RWPE2 (cell line): ENCODE data around the gene MAPK9.
"Not testable (repeated sequence)": the region's sequence is repeated elsewhere in the genome, so short reads cannot be mapped to it uniquely, and the experiment has no call there.

Experiments
- ATAC-seq: fragments of 200-7000 bp; cut with Tn5 transposase; 3 replicates; pipeline ENCODE4 v1.9.1; 2021; ENCODE audit warnings: low read depth
- DNase-seq: peaks from one replicate; pipeline ENCODE4 v3.0.0-alpha.2; 2020; ENCODE audit warnings: low spot score
- H3K27ac ChIP-seq: fragments of 450-650 bp; 2 replicates; pipeline ENCODE4 v1.5.1; 2017; ENCODE audit warnings: mild to moderate bottlenecking; ENCODE audit not compliant: poor library complexity, severe bottlenecking
- H3K27me3 ChIP-seq: fragments of 250-450 bp; sonication (Bioruptor Pico); 2 replicates; pipeline ENCODE4 v1.5.1; 2021; ENCODE audit warnings: mild to moderate bottlenecking, moderate library complexity; ENCODE audit not compliant: insufficient read depth, poor library complexity, severe bottlenecking
- H3K36me3 ChIP-seq: fragments of 250-450 bp; sonication (Bioruptor Pico); 2 replicates; pipeline ENCODE4 v1.5.1; 2020; ENCODE audit warnings: low read depth, mild to moderate bottlenecking, moderate library complexity
- H3K4me1 ChIP-seq: fragments of 250-450 bp; sonication (Bioruptor Pico); 2 replicates; pipeline ENCODE4 v1.5.1; 2021; ENCODE audit warnings: mild to moderate bottlenecking, moderate library complexity; ENCODE audit not compliant: insufficient read depth, poor library complexity, severe bottlenecking
- H3K4me3 ChIP-seq: fragments of 250-450 bp; sonication (Bioruptor Pico); 2 replicates; pipeline ENCODE4 v1.5.1; 2021; ENCODE audit warnings: mild to moderate bottlenecking, moderate library complexity; ENCODE audit not compliant: severe bottlenecking
- H3K9me3 ChIP-seq: fragments of 250-450 bp; sonication (Bioruptor Pico); 2 replicates; pipeline ENCODE4 v1.5.1; 2021; ENCODE audit warnings: mild to moderate bottlenecking, moderate library complexity; ENCODE audit not compliant: severe bottlenecking
- TF ChIP-seq, protein P1 (sequence below): fragments of 450-650 bp; IDR thresholded peaks from one replicate; pipeline ENCODE4 v1.5.1; 2017; ENCODE audit warnings: mild to moderate bottlenecking, moderate library complexity; ENCODE audit not compliant: poor library complexity, severe bottlenecking

Gene MAPK9

DNA sequence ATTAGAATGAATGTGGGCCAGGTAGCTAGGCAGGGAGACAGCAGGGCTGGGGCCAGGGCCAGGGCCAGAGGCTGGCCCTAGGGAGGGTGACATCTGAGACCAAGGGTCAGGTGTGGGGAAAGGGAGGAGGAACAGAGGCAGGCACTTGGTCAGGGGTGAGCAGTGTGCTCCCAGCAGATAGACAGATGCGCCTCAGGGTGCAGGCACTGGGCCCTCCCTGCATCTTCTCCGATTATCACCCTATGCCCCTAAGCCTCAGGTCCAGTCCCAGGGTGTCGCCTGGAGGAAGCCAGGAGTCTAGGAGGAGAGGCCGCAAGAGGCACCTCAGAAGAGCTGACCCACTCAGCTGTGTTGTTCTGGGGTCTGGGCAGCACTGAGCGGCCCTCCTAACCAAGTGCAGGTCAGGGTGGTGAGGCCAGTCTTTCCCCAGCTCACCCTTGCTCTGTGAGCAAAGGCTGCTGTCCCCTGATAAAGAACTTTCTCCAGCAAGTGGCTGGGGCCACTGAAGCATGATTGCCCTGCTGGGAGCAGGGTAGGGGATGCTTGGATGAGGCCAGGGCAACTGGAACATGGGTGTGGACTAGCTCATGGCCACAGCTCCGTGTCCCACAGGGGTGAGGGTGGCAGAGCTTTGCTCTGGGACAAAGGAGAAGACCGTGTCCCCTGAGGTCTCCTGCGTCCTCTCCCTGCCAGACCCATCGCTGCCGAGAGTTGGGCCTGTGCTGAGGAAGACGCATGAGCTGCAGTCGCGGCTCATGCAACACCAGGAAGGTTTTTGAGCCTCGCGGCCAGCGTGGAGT lies 80.7 kb downstream of the MAPK9 start:
- H3K4me3 ChIP-seq, result no peak overlapping the region
- no peaks in the 10 kb centered on the region for H3K4me1 ChIP-seq
- no peak for DNase-seq
- no peak overlapping the region for H3K27ac ChIP-seq
- TF ChIP-seq, protein P1, sequence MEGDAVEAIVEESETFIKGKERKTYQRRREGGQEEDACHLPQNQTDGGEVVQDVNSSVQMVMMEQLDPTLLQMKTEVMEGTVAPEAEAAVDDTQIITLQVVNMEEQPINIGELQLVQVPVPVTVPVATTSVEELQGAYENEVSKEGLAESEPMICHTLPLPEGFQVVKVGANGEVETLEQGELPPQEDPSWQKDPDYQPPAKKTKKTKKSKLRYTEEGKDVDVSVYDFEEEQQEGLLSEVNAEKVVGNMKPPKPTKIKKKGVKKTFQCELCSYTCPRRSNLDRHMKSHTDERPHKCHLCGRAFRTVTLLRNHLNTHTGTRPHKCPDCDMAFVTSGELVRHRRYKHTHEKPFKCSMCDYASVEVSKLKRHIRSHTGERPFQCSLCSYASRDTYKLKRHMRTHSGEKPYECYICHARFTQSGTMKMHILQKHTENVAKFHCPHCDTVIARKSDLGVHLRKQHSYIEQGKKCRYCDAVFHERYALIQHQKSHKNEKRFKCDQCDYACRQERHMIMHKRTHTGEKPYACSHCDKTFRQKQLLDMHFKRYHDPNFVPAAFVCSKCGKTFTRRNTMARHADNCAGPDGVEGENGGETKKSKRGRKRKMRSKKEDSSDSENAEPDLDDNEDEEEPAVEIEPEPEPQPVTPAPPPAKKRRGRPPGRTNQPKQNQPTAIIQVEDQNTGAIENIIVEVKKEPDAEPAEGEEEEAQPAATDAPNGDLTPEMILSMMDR, result no peak
- H3K36me3 ChIP-seq, result no peaks in the 10 kb centered on the region
- no peaks in the 10 kb centered on the region for H3K9me3 ChIP-seq
- no peak for ATAC-seq
- peaks cover 27% of the 10 kb centered on the region for H3K27me3 ChIP-seq

DNA sequence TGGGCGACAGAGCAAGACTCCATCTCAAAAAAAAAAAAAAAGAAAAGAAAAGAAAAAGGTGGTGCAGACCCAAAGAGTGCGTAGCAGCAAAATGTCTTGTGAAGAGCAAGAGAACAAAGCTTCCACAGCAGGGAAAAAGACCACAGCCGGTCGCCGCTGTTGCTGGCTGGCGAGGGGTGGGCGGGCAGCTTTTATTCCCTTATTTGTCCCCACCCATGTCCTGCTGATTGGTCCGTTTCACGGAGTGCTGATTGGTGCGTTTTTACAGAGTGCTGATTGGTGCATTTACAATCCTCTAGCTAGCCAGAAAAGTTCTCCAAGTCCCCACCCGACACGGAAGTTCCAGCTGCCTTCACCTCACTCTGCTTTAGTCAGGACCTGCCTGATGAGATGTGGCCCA lies 81.8 kb downstream of the MAPK9 start:
- H3K36me3 ChIP-seq, DNase-seq, H3K4me3 ChIP-seq, H3K9me3 ChIP-seq, H3K27ac ChIP-seq, ATAC-seq, H3K4me1 ChIP-seq: not testable (repeated sequence)
- peaks cover 32% of the 10 kb centered on the region for H3K27me3 ChIP-seq

DNA sequence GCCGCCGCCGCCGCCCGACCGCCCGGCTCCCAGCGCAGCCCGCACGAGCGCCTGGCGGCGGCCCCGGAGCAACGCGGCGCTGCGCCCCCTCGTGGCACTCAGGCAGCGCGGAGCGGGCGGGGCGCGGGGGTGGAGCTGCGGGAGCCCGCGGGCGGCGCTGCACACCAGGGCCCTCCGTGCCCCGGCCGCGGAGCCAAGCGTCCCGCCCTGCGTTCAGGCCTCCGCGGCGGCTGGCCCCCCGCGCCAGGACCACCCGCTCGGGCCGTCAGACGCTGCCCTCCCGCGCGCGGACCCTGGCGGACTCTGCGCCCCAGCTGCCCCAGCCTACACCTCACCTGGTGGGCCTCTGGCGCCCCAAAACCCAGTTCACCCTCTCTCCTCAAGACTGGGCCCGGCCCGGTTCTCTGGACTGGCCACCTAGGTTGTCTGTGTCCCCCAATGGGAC lies 82.7 kb downstream of the MAPK9 start, which contains the start of gene RASGEF1C:
RASGEF1C (minus strand) TSS at position 75 of the 445 bp plus-strand sequence. CDS start 71,159 bp downstream, outside the sequence.
- ATAC-seq (peak; percentile 77), DNase-seq (no peak)
- H3K27ac ChIP-seq, result no peak within 1 kb of the TSS
- peaks cover 32% of the 10 kb centered on the region for H3K27me3 ChIP-seq
- peak within 1 kb of the TSS; percentile 40 for H3K4me3 ChIP-seq
- H3K9me3 ChIP-seq, result no peaks in the 10 kb centered on the region
- no peaks in the 10 kb centered on the region for H3K36me3 ChIP-seq
- H3K4me1 ChIP-seq, result no peaks in the 10 kb centered on the region
- TF ChIP-seq, protein P1, result peak; percentile 88

DNA sequence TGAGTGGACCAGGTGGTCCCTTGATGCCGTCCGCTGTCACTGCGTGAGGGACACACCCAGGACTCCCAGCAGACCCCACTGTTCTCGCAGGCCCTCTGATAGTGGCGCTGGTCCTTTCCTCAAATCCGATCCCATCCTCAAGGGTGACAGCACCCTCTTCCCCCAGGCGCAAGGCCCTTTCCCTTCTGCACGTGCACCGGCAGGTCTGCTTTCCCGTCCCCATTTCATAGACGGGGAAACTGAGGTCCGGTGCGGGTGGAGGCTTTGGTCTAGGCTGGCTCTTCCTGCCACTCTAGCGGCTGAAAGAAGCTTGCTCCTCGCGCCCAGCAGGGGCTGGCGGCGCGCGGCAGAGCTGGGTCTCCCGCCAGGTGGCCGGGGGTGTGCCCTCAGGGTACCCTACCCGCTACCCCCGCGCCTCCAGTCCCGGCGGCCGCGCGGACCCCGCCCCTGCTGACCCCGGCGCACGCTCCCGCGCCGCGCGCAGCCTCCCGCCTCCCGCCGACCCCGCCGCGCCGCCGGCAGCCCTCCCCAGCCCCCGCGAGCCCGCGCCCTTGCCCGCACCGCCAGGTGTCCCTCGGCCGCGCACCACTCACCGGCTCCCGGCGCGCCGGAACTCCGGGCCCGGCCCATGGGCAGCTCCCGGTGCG lies 83.3 kb downstream of the MAPK9 start:
- Histone ChIP-seq H3K4me3 (peak overlapping the region; percentile 40), H3K27me3 (peaks cover 32% of the 10 kb centered on the region), H3K9me3 (no peaks in the 10 kb centered on the region), H3K4me1 (no peaks in the 10 kb centered on the region), H3K27ac (no peak overlapping the region), H3K36me3 (no peaks in the 10 kb centered on the region)
- ATAC-seq (peak; percentile 17; the same call in 1 of the 3 replicates), DNase-seq (no peak)
- TF ChIP-seq, protein P1, result no peak

DNA sequence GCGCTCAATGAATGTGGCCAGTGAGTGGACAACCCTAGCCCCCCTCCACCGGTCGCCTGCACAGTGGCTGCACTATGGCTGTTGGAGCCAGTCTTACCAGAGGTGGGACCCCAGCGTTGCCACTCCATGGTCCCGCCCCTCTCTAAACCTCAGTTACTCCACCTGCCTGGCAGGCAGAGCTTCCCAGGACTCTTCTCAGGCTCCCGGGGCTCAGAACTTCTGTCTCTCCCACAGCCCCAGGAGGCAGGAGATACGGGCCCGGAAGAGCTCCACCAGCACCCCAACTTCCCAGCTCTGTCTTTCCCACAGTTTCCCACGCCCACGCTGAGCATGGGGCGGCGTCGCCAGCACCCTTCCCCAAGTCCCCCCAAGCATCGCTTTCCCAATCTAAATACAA lies 83.8 kb downstream of the MAPK9 start:
- no peaks in the 10 kb centered on the region for H3K9me3 ChIP-seq
- H3K36me3 ChIP-seq, result no peaks in the 10 kb centered on the region
- ATAC-seq (no peak), DNase-seq (no peak)
- H3K27me3 ChIP-seq, result peaks cover 32% of the 10 kb centered on the region
- H3K4me1 ChIP-seq, result no peaks in the 10 kb centered on the region
- TF ChIP-seq, protein P1, result no peak
- H3K27ac ChIP-seq, result no peak overlapping the region
- peak overlapping the region; percentile 40 for H3K4me3 ChIP-seq
